ENCODE measurements around the gene DUSP22. TPM values are rescaled to one million over a fixed set of nuclear protein-coding genes. Genes with fewer than 3 reads are reported as not detected.

The DUSP22 gene
- total and polyA plus RNA-seq, 4 donors, result 9.5 to 31.0 (median 20.1) TPM

DNA sequence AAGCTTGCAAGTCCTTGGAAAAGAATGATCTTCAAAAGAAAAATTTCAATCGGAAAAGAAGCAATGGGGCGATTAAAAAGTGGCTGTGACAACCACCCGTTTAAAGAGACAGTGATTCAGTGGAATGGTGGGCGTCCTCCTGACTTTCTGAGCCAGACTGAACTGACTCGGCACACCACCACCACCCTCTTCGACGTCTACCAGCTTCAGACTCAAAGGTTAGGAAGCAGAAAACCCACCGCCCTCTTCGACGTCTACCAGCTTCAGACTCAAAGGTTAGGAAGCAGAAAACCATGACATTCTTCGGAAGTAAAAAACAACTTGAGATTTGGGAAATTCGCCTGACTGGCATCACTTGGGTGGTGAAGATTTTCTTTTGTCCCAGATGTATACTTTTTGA lies 71.0 kb downstream of the DUSP22 start:
- no peak for TF ChIP-seq SP1 (IDR thresholded peaks at IDR 0.05)
- no peak for TF ChIP-seq HNF4A (conservative IDR thresholded peaks at IDR 0.05)
- TF ChIP-seq, protein P1, sequence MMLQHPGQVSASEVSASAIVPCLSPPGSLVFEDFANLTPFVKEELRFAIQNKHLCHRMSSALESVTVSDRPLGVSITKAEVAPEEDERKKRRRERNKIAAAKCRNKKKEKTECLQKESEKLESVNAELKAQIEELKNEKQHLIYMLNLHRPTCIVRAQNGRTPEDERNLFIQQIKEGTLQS (IDR thresholded peaks at IDR 0.05), result no peak
- no peak for TF ChIP-seq TAF1 (conservative IDR thresholded peaks at IDR 0.05)
- TF ChIP-seq, protein P2, sequence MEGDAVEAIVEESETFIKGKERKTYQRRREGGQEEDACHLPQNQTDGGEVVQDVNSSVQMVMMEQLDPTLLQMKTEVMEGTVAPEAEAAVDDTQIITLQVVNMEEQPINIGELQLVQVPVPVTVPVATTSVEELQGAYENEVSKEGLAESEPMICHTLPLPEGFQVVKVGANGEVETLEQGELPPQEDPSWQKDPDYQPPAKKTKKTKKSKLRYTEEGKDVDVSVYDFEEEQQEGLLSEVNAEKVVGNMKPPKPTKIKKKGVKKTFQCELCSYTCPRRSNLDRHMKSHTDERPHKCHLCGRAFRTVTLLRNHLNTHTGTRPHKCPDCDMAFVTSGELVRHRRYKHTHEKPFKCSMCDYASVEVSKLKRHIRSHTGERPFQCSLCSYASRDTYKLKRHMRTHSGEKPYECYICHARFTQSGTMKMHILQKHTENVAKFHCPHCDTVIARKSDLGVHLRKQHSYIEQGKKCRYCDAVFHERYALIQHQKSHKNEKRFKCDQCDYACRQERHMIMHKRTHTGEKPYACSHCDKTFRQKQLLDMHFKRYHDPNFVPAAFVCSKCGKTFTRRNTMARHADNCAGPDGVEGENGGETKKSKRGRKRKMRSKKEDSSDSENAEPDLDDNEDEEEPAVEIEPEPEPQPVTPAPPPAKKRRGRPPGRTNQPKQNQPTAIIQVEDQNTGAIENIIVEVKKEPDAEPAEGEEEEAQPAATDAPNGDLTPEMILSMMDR (IDR thresholded peaks at IDR 0.05; ENCODE audit: low read depth, low read length, missing input control), result no peak
- no peak for TF ChIP-seq JUND (IDR thresholded peaks at IDR 0.05)
- no peak for TF ChIP-seq YY1 (IDR thresholded peaks at IDR 0.05)
- TF ChIP-seq GABPA (IDR thresholded peaks at IDR 0.05 in 1 of 2, conservative IDR thresholded peaks at IDR 0.05 in 1 of 2), result no peak
- no peak for TF ChIP-seq NR2F2 (IDR thresholded peaks at IDR 0.05)
- TF ChIP-seq HNF4G (IDR thresholded peaks at IDR 0.05), result no peak
- WGBS, result 89% methylated on average over 12 of the region's 12 CpGs

DNA sequence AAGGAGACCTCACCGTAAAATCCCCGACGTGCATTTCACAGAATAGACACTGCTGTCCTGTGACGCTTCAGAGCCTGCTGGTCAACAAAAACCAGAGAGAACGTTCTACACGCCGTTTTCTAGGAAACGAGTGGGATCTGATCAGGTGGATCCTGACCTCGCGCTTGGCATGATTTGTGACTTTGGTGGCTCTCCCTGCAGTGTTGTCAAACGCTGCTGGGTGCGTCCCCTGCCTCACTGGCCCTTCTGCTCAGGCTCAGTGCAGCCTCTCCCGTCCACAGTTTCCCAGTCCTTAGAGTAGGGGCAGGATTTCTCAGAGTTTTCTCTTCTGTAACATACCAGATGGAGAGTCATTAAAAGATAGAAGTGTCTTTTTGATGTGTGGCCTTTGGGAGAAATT lies 71.6 kb downstream of the DUSP22 start:
- H3K27me3 ChIP-seq (ENCODE audit: control insufficient read depth in 4 of 4, insufficient read depth in 4 of 4, low read length in 3 of 4), result no peaks in the 10 kb centered on the region
- WGBS, result 92% methylated on average over 13 of the region's 13 CpGs
- no peak for TF ChIP-seq YY1 (IDR thresholded peaks at IDR 0.05)
- TF ChIP-seq EGR1 (IDR thresholded peaks at IDR 0.05; ENCODE audit: low read depth in 2 of 2), result no peak
- TF ChIP-seq JUND (IDR thresholded peaks at IDR 0.05), result no peak
- no peak for TF ChIP-seq FOXA1 (IDR thresholded peaks at IDR 0.05)
- TF ChIP-seq, protein P3, sequence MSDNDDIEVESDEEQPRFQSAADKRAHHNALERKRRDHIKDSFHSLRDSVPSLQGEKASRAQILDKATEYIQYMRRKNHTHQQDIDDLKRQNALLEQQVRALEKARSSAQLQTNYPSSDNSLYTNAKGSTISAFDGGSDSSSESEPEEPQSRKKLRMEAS (IDR thresholded peaks at IDR 0.05), result no peak
- TF ChIP-seq SP1 (IDR thresholded peaks at IDR 0.05), result no peak
- no peak for TF ChIP-seq FOXA2 (IDR thresholded peaks at IDR 0.05)
- no peak for TF ChIP-seq TAF1 (conservative IDR thresholded peaks at IDR 0.05)
- TF ChIP-seq, protein P1 (IDR thresholded peaks at IDR 0.05), result no peak
- no peak for TF ChIP-seq RXRA (IDR thresholded peaks at IDR 0.05)
- TF ChIP-seq, protein P4, sequence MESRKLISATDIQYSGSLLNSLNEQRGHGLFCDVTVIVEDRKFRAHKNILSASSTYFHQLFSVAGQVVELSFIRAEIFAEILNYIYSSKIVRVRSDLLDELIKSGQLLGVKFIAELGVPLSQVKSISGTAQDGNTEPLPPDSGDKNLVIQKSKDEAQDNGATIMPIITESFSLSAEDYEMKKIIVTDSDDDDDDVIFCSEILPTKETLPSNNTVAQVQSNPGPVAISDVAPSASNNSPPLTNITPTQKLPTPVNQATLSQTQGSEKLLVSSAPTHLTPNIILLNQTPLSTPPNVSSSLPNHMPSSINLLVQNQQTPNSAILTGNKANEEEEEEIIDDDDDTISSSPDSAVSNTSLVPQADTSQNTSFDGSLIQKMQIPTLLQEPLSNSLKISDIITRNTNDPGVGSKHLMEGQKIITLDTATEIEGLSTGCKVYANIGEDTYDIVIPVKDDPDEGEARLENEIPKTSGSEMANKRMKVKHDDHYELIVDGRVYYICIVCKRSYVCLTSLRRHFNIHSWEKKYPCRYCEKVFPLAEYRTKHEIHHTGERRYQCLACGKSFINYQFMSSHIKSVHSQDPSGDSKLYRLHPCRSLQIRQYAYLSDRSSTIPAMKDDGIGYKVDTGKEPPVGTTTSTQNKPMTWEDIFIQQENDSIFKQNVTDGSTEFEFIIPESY (IDR thresholded peaks at IDR 0.05), result no peak
- no peak for TF ChIP-seq GABPA (IDR thresholded peaks at IDR 0.05 in 1 of 2, conservative IDR thresholded peaks at IDR 0.05 in 1 of 2)
- peaks cover 0 to 12% (median 3%) of the 10 kb centered on the region in 4 donors for H3K9me3 ChIP-seq (ENCODE audit: control insufficient read depth in 4 of 4, low read length in 3 of 4)
- no peak overlapping the region for H3K27ac ChIP-seq (ENCODE audit: low read depth in 1 of 2, low read length in 2 of 2)
- no peak overlapping the region for H3K9ac ChIP-seq (ENCODE audit: low read depth in 1 of 2, low read length in 2 of 2)
- no peaks in the 10 kb centered on the region for H3K36me3 ChIP-seq (ENCODE audit: control insufficient read depth in 4 of 4, insufficient read depth in 3 of 4, low read depth in 1 of 4, low read length in 3 of 4)
- no peak overlapping the region for H3K4me3 ChIP-seq (ENCODE audit: low read depth in 1 of 3, low read length in 3 of 3)
- DNase-seq (ENCODE audit: low spot score), result no peak
- H3K4me1 ChIP-seq (ENCODE audit: control insufficient read depth in 4 of 4, insufficient read depth in 4 of 4, low read length in 3 of 4), result peaks cover 2 to 6% (median 5%) of the 10 kb centered on the region in 4 donors

More for the DNA sequence above, 71.0 kb downstream of the DUSP22 start:
- Histone ChIP-seq H3K4me1 (ENCODE audit: control insufficient read depth in 4 of 4, insufficient read depth in 4 of 4, low read length in 3 of 4) (peaks cover 2 to 6% (median 5%) of the 10 kb centered on the region in 4 donors), H3K36me3 (ENCODE audit: control insufficient read depth in 4 of 4, insufficient read depth in 3 of 4, low read depth in 1 of 4, low read length in 3 of 4) (no peaks in the 10 kb centered on the region), H3K9me3 (ENCODE audit: control insufficient read depth in 4 of 4, low read length in 3 of 4) (peaks cover 0 to 12% (median 3%) of the 10 kb centered on the region in 4 donors), H3K9ac (ENCODE audit: low read depth in 1 of 2, low read length in 2 of 2) (no peak overlapping the region), H3K27me3 (ENCODE audit: control insufficient read depth in 4 of 4, insufficient read depth in 4 of 4, low read length in 3 of 4) (no peaks in the 10 kb centered on the region), H3K27ac (ENCODE audit: low read depth in 1 of 2, low read length in 2 of 2) (no peak overlapping the region), H3K4me3 (ENCODE audit: low read depth in 1 of 3, low read length in 3 of 3) (no peak overlapping the region)
- DNase-seq (ENCODE audit: low spot score), result no peak
